Erythroblast (primary cell): ENCODE data around the gene MARK3.

Source experiments
- DNase-seq, 2 experiments: peaks; one replicate each; lab custom pipeline; 2025; lab: John Stamatoyannopoulos, UW
- GATA1 ChIP-seq: IDR thresholded peaks from 2 replicates; pipeline ENCODE4 v1.6.1; 2011; ENCODE audit warnings: low read depth, mild to moderate bottlenecking, control low read depth, low read length, moderate library complexity
- POLR2A ChIP-seq: IDR thresholded peaks from 2 replicates; pipeline ENCODE4 v1.6.1; 2011; ENCODE audit warnings: mild to moderate bottlenecking, low read length

The MARK3 gene

GRCh38 chr14:103393676-103394626, 8.7 kb downstream of the MARK3 start:
- TF ChIP-seq POLR2A (no peak), GATA1 (no peak)
- DNase-seq, result peak; percentile 84 to 92

DNA sequence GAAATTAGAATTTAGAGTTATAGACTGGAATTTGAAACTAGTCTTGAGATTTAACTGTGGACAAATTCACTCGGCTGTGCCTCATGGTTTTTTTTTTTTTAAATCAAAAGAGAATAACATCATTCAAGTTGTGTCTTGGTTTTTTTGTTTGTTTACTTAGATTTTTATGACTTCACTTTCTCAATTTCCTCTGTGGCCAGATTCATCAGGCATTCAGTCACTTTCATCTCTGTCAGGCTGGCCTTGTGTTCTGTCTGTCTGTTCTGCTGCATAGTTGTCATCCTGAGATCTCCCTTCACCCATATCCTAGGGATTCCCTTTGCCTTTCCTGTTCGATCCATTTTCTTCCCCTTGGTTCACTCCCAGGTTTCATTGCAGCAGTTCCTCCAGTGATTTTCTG, 10.0 kb downstream of the MARK3 start:
- TF ChIP-seq GATA1 (no peak), POLR2A (no peak)
- DNase-seq, result no peak

GRCh38 chr14:103396463-103396862, 11.2 kb downstream of the MARK3 start:
- no peak for TF ChIP-seq POLR2A
- TF ChIP-seq GATA1, result no peak
- no peak for DNase-seq

DNA sequence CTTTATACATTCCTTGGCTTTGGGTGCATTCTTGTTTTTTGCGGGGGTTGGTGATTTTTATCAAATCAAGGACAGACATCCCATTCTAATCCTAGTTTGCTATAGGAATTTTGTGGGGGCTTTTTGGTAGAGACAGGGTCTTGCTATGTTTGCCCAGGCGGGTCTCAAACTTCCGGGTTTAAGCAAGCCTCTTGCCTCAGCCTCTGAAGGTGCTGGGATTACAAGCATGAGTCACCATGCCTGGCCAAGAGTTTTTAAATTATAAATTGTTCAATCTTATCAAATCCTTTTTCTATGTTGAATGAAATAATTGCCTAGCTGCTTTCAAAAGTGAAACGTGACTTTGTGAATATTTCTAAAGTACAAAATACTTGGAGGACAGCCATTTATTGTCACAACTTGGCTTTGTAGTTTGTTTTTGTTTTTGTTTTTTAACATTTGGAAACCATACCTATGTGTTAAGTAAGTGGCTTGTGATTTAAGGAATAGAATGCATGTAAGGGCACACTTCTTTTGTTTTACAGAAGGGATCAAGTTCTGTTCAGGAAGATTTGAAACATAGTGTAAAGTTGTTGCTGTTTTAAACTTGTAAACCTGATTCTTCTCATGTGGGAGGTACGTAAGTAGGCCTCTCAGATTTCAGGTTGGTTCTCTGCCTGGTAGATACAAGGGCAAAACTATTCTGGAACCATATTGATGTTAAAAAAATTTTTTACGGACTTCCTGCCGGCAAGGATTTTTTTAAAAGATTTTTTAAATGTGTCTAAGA, 13.4 kb downstream of the MARK3 start:
- TF ChIP-seq GATA1 (no peak), POLR2A (no peak)
- no peak for DNase-seq

- TF ChIP-seq GATA1 (no peak), POLR2A (no peak)
- no peak for DNase-seq
Observed at GRCh38 chr14:103400537-103400936, 15.3 kb downstream of the MARK3 start.

GRCh38 chr14:103401223-103402214, 16.3 kb downstream of the MARK3 start:
- no peak for TF ChIP-seq POLR2A
- TF ChIP-seq GATA1, result no peak
- no peak for DNase-seq

DNA sequence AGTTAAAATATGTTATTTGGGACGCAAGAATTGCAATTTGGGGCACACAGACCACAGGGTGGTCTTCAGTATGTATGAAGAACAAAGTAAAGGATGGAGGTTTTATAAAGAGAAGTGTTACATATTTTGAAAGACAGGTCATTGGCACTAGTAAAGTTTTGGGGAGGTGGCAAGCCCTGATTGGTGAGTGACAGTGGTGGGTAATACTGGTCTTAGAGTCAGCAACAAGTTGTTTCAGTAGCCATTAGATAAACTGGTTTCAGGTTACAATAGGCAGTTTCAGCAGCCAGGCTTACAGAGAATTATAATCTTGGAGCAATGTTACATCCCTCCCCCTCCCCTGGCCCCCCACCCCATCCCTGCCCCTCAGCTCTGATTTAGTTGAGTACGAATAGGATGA, 17.5 kb downstream of the MARK3 start:
- DNase-seq, result no peak
- TF ChIP-seq GATA1 (no peak), POLR2A (no peak)

DNA sequence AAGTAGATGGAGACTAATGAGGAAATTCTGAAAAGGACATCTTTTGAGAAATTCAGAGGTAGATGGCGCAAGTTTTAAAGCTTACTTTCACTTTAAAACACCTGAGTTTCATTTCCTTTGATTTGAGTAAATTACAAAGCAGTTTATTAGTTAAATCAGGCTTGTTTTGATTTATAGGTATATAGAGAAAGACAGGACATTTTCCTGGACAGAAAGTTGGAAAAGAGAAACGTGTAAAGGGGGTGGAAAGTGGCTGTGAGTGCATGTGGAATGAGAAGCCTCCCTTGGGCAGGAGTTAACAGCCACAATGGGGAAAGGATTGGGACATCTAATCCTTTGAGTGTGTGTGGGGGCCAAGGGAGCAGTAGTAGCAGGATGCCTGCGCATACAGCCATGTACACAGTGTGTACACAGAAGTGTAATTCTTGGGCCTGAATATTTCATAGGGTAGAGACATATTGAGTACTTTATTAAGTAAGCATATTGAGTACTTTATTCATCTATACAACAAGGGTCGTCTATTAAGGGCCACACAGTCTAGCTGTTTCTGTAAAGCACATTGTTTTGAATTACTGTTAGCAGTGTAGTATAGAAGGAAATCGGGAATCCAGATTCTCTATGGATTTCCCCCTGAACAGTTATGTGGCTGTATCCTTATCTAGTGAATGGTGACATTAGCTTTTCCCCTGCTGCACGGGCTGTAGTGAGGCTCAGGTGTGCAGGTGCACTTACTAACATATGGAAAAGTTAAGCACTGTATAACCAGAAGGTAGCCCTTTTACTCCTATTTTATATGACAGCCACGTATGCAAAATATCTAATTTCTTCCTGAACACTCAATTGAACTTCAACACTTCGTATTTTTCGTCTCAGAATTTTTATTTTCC, 19.1 kb downstream of the MARK3 start:
- no peak for DNase-seq
- TF ChIP-seq POLR2A (no peak), GATA1 (no peak)

- peak; percentile 36 to 43 for DNase-seq
- TF ChIP-seq POLR2A (no peak), GATA1 (no peak)
Observed at GRCh38 chr14:103404920-103405319, 19.7 kb downstream of the MARK3 start.

- TF ChIP-seq POLR2A (no peak), GATA1 (no peak)
- DNase-seq, result peak; percentile 60 to 74
Observed at GRCh38 chr14:103408491-103409155, 23.4 kb downstream of the MARK3 start.

DNA sequence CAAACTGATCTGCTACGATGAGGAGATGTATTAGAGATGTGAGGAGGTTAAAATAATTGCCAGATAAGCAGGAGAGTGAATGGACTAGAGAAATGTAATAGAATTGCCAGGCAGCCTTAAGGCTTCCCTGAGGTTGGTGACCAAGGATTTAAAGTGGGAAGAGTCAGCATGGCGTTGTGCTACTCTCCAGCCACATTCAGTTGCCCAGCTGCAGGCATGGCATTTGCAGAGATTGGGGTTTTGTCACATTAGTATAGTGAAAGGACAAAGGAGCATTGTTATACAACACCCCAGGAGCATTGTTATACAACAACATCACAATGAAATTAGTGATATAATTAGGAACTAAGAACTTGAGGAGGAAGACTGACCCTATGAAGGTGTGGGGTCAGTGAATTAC, 31.7 kb downstream of the MARK3 start:
- no peak for DNase-seq
- no peak for TF ChIP-seq GATA1
- TF ChIP-seq POLR2A, result no peak

- no peak for TF ChIP-seq POLR2A
- TF ChIP-seq GATA1, result no peak
- DNase-seq, result peak in 1 of 2 experiments; percentile 40
Observed at GRCh38 chr14:103418481-103418818, 33.2 kb downstream of the MARK3 start.
